Chondrocyte (in vitro differentiated cells): ENCODE results near the gene ASCC1. TPM values are rescaled to one million over a fixed set of nuclear protein-coding genes. Genes with fewer than 3 reads are reported as not detected.

Experiments used
- DNase-seq: peaks from one replicate; pipeline ENCODE4 v3.0.0; 2021; ENCODE audit warnings: mixed read lengths, low spot score
- H3K27ac Mint-ChIP-seq: one replicate; pipeline ENCODE4 v1.8.0; 2021; ENCODE audit warnings: mild to moderate bottlenecking, moderate library complexity, mixed read lengths; ENCODE audit not compliant: unreplicated experiment
- H3K27me3 Mint-ChIP-seq: 2 replicates; pipeline ENCODE4 v1.8.0; 2021; ENCODE audit warnings: low read depth, mixed read lengths
- H3K36me3 Mint-ChIP-seq: 2 replicates; pipeline ENCODE4 v1.8.0; 2021; ENCODE audit warnings: low read depth, mixed read lengths
- H3K4me1 Mint-ChIP-seq: 2 replicates; pipeline ENCODE4 v1.8.0; 2021; ENCODE audit warnings: low read depth, mild to moderate bottlenecking, mixed read lengths
- H3K4me3 Mint-ChIP-seq: one replicate; pipeline ENCODE4 v1.8.0; 2021; ENCODE audit warnings: mild to moderate bottlenecking, moderate library complexity, mixed read lengths; ENCODE audit not compliant: unreplicated experiment
- H3K9me3 Mint-ChIP-seq: 2 replicates; pipeline ENCODE4 v1.8.0; 2021; ENCODE audit warnings: low read depth, mixed read lengths
- CTCF ChIP-seq: fragments of 200-600 bp; sonication (generic); IDR thresholded peaks from 2 replicates; pipeline ENCODE4 v1.5.0; 2021; ENCODE audit warnings: antibody characterized with exemption, mild to moderate bottlenecking, moderate library complexity
- total RNA-seq: library from RNA; stranded (reverse); gene quantifications from 3 replicates; pipeline ENCODE4 v1.2.1, GENCODE V29; 2021

Gene ASCC1
- total RNA-seq, 1 donor from 2014 or later, result 36.8 TPM

GRCh38 chr10:72173619-72174296 lies 42.3 kb downstream of the ASCC1 start:
- Mint-ChIP-seq H3K27me3 (no peaks in the 10 kb centered on the region), H3K27ac (no peak overlapping the region), H3K9me3 (no peaks in the 10 kb centered on the region), H3K36me3 (peaks cover 5% of the 10 kb centered on the region), H3K4me3 (no peak overlapping the region), H3K4me1 (peaks cover 21% of the 10 kb centered on the region)
- no peak for TF ChIP-seq CTCF
- no peak for DNase-seq

GRCh38 chr10:72173262-72173618 lies 42.8 kb downstream of the ASCC1 start:
- Mint-ChIP-seq H3K4me3 (no peak overlapping the region), H3K27me3 (no peaks in the 10 kb centered on the region), H3K9me3 (no peaks in the 10 kb centered on the region), H3K36me3 (peaks cover 5% of the 10 kb centered on the region), H3K4me1 (peaks cover 21% of the 10 kb centered on the region), H3K27ac (no peak overlapping the region)
- no peak for TF ChIP-seq CTCF
- DNase-seq, result no peak

GRCh38 chr10:72171175-72171630 lies 44.9 kb downstream of the ASCC1 start:
- DNase-seq, result no peak
- Mint-ChIP-seq H3K27ac (peak overlapping the region; percentile 73), H3K4me1 (peaks cover 21% of the 10 kb centered on the region), H3K27me3 (no peaks in the 10 kb centered on the region), H3K36me3 (peaks cover 2% of the 10 kb centered on the region), H3K9me3 (no peaks in the 10 kb centered on the region), H3K4me3 (no peak overlapping the region)
- TF ChIP-seq CTCF, result no peak

GRCh38 chr10:72170733-72171132 lies 45.3 kb downstream of the ASCC1 start:
- Mint-ChIP-seq H3K4me3 (no peak overlapping the region), H3K9me3 (no peaks in the 10 kb centered on the region), H3K27me3 (no peaks in the 10 kb centered on the region), H3K36me3 (peaks cover 2% of the 10 kb centered on the region), H3K4me1 (peaks cover 21% of the 10 kb centered on the region), H3K27ac (no peak overlapping the region)
- DNase-seq, result no peak
- TF ChIP-seq CTCF, result no peak

GRCh38 chr10:72170263-72170662 lies 45.8 kb downstream of the ASCC1 start:
- no peaks in the 10 kb centered on the region for H3K27me3 Mint-ChIP-seq
- no peak for TF ChIP-seq CTCF
- peaks cover 21% of the 10 kb centered on the region for H3K4me1 Mint-ChIP-seq
- DNase-seq, result no peak
- no peaks in the 10 kb centered on the region for H3K9me3 Mint-ChIP-seq
- peaks cover 2% of the 10 kb centered on the region for H3K36me3 Mint-ChIP-seq
- H3K27ac Mint-ChIP-seq, result no peak overlapping the region
- H3K4me3 Mint-ChIP-seq, result no peak overlapping the region
